PC-9 (cell line): ENCODE results near the gene LRRC3B. TPM values are rescaled to one million over a fixed set of nuclear protein-coding genes. Genes with fewer than 3 reads are reported as not detected.

Experiments
- BruUV-seq: library from RNA; stranded (reverse); fragments of 400-500 nt; replicated peaks from 2 replicates; lab custom pipeline; 2021; lab: Mats Ljungman, UMichigan
- CTCF ChIA-PET: fragments of 300-600 bp; sonication (Branson Sonifier 250); formaldehyde crosslinking; loops from one replicate; lab custom pipeline; 2022; ENCODE audit warnings: antibody characterized with exemption; lab: Charles Lee
- POLR2A ChIA-PET: fragments of 300-600 bp; sonication (Branson Sonifier 250); formaldehyde crosslinking; loops from one replicate; lab custom pipeline; 2022; ENCODE audit warnings: antibody characterized with exemption; ENCODE audit not compliant: unreplicated experiment; lab: Charles Lee
- DNase-seq, 2 experiments: peaks; one replicate each; pipeline versions ENCODE4 v3.0.0 to v3.0.0-alpha.2; 2015 to 2022; ENCODE audit warnings: mixed read lengths in 1 of 2
- H2AFZ ChIP-seq: fragments of 200-600 bp; sonication (generic); 2 replicates; pipeline ENCODE4 v1.8.1; 2017; ENCODE audit warnings: antibody characterized with exemption
- H3F3A ChIP-seq: fragments of 200-600 bp; sonication (generic); 2 replicates; pipeline ENCODE4 v1.8.1; 2017; ENCODE audit warnings: antibody characterized with exemption, mild to moderate bottlenecking, low read depth; ENCODE audit not compliant: insufficient read depth
- H3K27ac ChIP-seq: fragments of 200-600 bp; sonication (generic); 2 replicates; pipeline ENCODE4 v1.6.1; 2016; ENCODE audit warnings: mixed run types
- H3K27me3 ChIP-seq: fragments of 200-600 bp; sonication (generic); 2 replicates; pipeline ENCODE4 v1.6.1; 2016; ENCODE audit warnings: low read depth, mixed run types; ENCODE audit not compliant: insufficient read depth
- H3K36me3 ChIP-seq: fragments of 200-600 bp; sonication (generic); 2 replicates; pipeline ENCODE4 v1.6.1; 2016; ENCODE audit warnings: low read depth, mixed run types
- H3K4me1 ChIP-seq: fragments of 200-600 bp; sonication (generic); replicated peaks from 2 replicates; pipeline ENCODE4 v1.6.1; 2016; ENCODE audit warnings: mixed run types; ENCODE audit not compliant: insufficient read depth
- H3K4me2 ChIP-seq: fragments of 200-600 bp; sonication (generic); 2 replicates; pipeline ENCODE4 v1.6.1; 2017; ENCODE audit warnings: mixed run types
- H3K4me3 ChIP-seq: fragments of 200-600 bp; sonication (generic); 2 replicates; pipeline ENCODE4 v1.6.1; 2016; ENCODE audit warnings: mixed run types
- H3K79me2 ChIP-seq: fragments of 200-600 bp; sonication (generic); 2 replicates; pipeline ENCODE4 v1.6.1; 2017; ENCODE audit warnings: low read depth, mixed run types
- H3K9me2 ChIP-seq: fragments of 200-600 bp; sonication (generic); 2 replicates; pipeline ENCODE4 v1.8.1; 2017; ENCODE audit warnings: mild to moderate bottlenecking; ENCODE audit not compliant: insufficient read depth
- H3K9me3 ChIP-seq: fragments of 200-600 bp; sonication (generic); 2 replicates; pipeline ENCODE4 v1.8.1; 2016; ENCODE audit warnings: low read depth; ENCODE audit not compliant: insufficient read depth
- H4K20me1 ChIP-seq: fragments of 200-600 bp; sonication (generic); 2 replicates; pipeline ENCODE4 v1.8.1; 2017; ENCODE audit not compliant: insufficient read depth
- CTCF ChIP-seq: fragments of 200-600 bp; sonication (generic); conservative IDR thresholded peaks from 2 replicates; pipeline ENCODE4 v1.6.1; 2017; ENCODE audit warnings: mixed run types, antibody characterized with exemption, mild to moderate bottlenecking, moderate library complexity
- EZH2 ChIP-seq: fragments of 200-600 bp; sonication (generic); IDR thresholded peaks from 2 replicates; pipeline ENCODE4 v1.8.0; 2017; ENCODE audit warnings: antibody characterized with exemption, low read depth
- intact Hi-C: fragments of 100-400 bp; cut with micrococcal nuclease; formaldehyde crosslinking; loops from one replicate; pipeline ENCODE4 v1.10.0; 2022; ENCODE audit not compliant: unreplicated experiment
- total RNA-seq: library from RNA; stranded (reverse); gene quantifications from 2 replicates; pipeline ENCODE4 v1.2.3, GENCODE V29; 2021

Gene LRRC3B
- total RNA-seq, 1 experiment from 2014 or later: not detected

GRCh38 chr3:26750263-26750662 lies 127.7 kb downstream of the LRRC3B start:
- CTCF ChIA-PET: no interaction called here

GRCh38 chr3:26752466-26752865 lies 129.9 kb downstream of the LRRC3B start:
- ChIA-PET POLR2A (no interaction called here), CTCF (no interaction called here)
- Histone ChIP-seq H3K4me1 (no peaks in the 10 kb centered on the region), H2AFZ (no peak overlapping the region), H3K36me3 (no peaks in the 10 kb centered on the region), H3K79me2 (no peaks in the 10 kb centered on the region), H3K9me2 (no peaks in the 10 kb centered on the region), H3K9me3 (no peaks in the 10 kb centered on the region), H3F3A (no peaks in the 10 kb centered on the region), H3K27ac (no peak overlapping the region), H3K4me2 (no peak overlapping the region), H3K27me3 (no peaks in the 10 kb centered on the region), H4K20me1 (no peaks in the 10 kb centered on the region), H3K4me3 (no peak overlapping the region)
- intact Hi-C loops: no loop called here
- TF ChIP-seq CTCF (no peak), EZH2 (no peak)
- DNase-seq: no peak
- no TSS peak for BruUV-seq

More at GRCh38 chr3:26750263-26750662, 127.7 kb downstream of the LRRC3B start:
- H3K79me2 ChIP-seq: no peaks in the 10 kb centered on the region
- no peak overlapping the region for H3K27ac ChIP-seq
- no peaks in the 10 kb centered on the region for H3K27me3 ChIP-seq
- TF ChIP-seq CTCF (no peak), EZH2 (no peak)
- no peaks in the 10 kb centered on the region for H3K4me1 ChIP-seq
- no peaks in the 10 kb centered on the region for H3K36me3 ChIP-seq
- H3K4me2 ChIP-seq: no peak overlapping the region
- no peaks in the 10 kb centered on the region for H4K20me1 ChIP-seq
- intact Hi-C loops: no loop called here
- no TSS peak for BruUV-seq
- DNase-seq: no peak
- H3K4me3 ChIP-seq: no peak overlapping the region
- no peak overlapping the region for H2AFZ ChIP-seq
- no peaks in the 10 kb centered on the region for H3K9me2 ChIP-seq
- H3F3A ChIP-seq: no peaks in the 10 kb centered on the region
- POLR2A ChIA-PET: no interaction called here
- H3K9me3 ChIP-seq: no peaks in the 10 kb centered on the region

- no peak for DNase-seq
- H3K9me3 ChIP-seq: no peaks in the 10 kb centered on the region
- TF ChIP-seq EZH2: no peak
- no peak for TF ChIP-seq CTCF
- H3K27me3 ChIP-seq: no peaks in the 10 kb centered on the region
- no peak overlapping the region for H2AFZ ChIP-seq
- no peaks in the 10 kb centered on the region for H4K20me1 ChIP-seq
- ChIA-PET POLR2A (no interaction called here), CTCF (no interaction called here)
- H3K4me1 ChIP-seq: no peaks in the 10 kb centered on the region
- no peaks in the 10 kb centered on the region for H3K79me2 ChIP-seq
- no peaks in the 10 kb centered on the region for H3K36me3 ChIP-seq
- H3K9me2 ChIP-seq: no peaks in the 10 kb centered on the region
- H3F3A ChIP-seq: no peaks in the 10 kb centered on the region
- no peak overlapping the region for H3K4me2 ChIP-seq
- BruUV-seq: no TSS peak
- H3K4me3 ChIP-seq: no peak overlapping the region
- intact Hi-C loops: no loop called here
- no peak overlapping the region for H3K27ac ChIP-seq
Observed at GRCh38 chr3:26753095-26753494, 130.5 kb downstream of the LRRC3B start.
